GM18870 (cell line): ENCODE data around the gene ZNF423.

ENCODE experiments used
- ATAC-seq: cut with Tn5 transposase; IDR thresholded peaks from one replicate; pipeline ENCODE4 v1.9.1; 2021; ENCODE audit warnings: moderate library complexity; ENCODE audit not compliant: unreplicated experiment

The ZNF423 gene

DNA sequence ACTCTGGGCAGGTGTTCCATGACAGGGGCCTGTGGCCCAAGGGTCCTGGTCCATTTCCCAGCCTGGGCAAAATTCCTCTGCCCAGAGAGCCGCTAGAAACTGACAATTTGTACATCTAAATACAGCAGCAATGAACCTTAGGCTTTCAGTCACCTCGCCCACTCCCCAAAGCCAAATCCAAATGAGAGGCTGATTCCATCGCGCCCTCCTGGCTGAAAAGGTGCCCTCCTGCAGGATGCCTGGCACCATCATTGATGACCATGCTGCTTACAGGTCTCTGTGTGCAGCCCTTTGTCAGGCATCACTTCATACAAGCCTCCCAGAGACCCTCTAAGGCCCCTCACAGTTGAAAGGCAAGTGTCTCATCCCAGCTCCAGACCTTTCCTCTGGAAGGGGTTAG lies 367.6 kb downstream of the ZNF423 start:
- ATAC-seq, result no peak

DNA sequence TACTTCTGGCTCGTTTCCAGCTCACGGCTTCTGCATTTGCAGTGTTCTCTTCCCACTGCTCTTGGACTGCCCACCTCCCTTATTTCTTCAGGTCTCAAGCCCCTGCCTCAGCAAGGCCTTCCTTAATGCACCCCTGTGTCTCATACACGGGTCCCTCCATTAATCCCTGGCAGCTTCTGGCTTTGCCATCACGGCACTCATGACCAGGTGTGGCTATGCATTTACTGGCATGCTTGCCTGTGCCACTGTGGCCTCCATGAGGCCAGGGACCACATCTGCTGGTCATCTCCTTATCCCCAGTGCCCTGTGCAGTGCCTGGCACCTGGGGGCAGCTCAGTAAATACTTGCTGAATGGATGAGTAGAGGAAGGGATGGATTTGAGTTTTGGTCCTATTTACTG lies 368.2 kb downstream of the ZNF423 start:
- ATAC-seq, result no peak

DNA sequence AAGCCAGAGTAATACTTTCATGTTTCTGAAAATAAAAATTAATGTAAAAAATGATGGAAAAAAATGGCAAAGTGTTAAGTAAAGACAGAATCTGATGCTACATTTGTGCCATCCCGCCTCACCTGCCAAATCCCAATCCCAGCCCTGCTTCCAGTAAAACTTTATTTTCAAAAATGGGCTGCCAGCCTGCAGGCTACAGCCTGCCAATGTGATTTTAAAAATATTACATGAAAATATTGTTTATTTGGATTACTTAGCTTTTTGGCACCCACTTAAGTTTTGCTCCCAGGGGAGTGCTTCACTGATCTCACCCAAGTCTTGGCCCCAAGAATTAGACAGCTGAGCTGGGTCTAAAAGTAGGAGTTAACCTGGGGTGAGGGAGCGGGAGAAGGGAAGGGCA lies 369.5 kb downstream of the ZNF423 start:
- ATAC-seq, result no peak

DNA sequence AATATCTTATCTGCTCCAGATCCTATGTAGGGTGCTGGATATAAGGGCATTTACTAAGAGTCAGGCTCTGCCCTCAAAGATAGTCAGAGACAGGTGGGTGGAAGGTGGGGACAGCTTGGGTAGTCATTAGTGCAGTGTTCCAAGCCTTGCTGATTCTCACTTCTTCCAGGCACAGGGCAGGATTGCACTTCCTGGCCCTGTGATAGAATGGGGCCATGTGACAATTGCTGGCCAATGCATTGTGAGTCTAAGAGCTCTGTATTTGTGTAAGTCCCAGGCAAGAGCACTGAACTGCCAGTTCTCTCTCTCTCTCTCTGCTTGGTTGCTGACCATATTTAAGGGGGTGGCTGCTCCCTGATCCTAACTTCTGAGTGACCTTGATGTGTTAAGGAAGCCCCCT lies 370.2 kb downstream of the ZNF423 start:
- ATAC-seq, result no peak

DNA sequence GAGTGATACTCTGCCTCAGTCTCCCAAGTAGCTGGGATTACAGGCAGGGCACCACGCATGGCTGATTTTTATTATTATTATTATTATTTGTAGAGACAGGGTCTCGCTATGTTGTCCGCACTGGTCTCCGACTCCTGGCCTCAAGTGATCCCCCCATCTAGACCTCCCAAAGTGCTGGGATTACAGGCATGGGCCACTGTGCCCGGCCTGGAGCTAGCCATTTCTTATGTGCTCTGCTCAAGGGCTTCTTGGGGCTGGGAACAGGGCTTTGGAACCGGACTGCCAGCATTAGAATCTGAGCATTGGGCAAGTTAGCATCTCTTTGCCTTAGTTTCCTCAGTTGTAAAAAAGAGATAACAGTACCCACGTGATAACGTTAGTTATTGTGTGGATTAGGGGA lies 371.0 kb downstream of the ZNF423 start:
- ATAC-seq, result no peak

DNA sequence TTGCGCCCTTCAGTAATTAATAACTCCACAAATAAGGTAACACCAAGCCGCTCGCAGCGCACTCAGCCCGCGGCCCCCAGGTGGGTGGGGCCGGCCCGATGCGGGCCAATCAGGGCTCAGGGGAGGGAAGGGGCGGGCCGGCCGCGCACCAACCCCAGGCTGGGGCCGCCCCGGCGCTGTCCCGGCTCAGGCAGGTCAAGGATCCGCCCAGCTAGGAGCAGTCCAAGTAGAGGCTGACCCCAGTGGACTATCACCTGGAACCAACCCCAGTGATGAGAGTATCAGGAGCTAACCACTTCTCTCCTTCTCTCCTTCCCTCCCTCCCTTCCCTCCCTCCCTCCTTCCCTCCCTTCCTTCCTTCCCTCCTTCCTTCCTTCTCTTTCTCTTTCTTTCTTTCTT lies 371.5 kb downstream of the ZNF423 start:
- no peak for ATAC-seq

DNA sequence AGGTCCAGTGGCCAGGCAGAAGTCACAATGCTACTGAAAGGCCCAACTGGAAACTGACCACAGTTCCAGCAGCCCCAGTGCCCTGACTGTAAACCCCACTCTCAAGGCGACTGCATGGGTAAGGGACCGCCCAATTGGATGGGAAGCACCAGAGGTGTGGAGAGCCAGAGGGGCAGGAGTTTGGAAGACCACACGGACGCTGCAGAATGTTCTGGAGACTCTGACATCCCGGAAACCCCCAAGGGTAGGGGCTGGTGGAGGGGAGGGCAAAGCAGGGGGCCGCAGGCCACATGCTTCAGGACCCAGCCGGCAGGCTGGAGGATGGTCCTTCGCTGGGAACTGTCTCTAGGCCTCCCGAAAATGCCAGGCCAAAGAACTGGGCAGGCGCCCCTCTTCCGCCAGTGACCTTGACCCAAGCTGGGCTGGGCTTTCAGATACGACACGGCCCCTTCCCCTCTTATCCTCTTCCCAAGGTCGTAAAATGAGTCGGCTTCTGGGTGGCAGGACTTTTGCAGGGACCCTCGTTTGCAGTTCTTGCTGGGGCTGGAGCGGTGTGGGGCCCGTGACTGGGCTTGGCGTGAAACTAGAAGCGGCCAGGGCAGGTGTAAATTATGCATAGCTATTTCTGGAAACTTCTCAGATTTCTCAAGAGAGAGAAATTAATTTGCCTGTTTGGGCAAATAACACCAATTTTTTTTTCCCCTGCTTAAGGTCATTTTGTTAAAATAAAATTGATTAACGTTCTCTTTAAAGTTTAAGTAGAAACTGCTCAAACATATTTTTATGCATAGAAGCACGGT lies 372.1 kb downstream of the ZNF423 start:
- ATAC-seq, result no peak

GRCh38 chr16:49483251-49483650 lies 372.7 kb downstream of the ZNF423 start:
- no peak for ATAC-seq

DNA sequence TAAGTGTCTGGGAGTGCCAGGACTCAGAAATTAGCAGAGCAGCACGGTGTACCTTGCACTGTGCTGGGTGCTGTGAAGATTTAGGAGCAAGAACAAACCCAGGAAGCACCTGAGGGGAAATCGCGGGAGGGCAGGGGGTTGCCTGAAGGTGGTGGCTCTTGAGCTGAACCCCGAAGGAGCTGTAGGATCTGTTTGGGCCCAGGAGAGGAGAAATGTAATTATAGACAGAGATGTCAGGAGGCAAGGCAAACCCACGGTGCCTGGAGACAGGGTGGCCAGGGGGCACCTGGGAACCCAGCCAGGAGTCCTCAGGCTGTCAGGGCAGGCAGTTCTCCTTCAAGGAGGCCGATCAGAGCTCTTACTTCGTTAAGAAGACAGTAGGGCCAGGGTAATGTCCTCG lies 373.2 kb downstream of the ZNF423 start:
- ATAC-seq, result no peak

- ATAC-seq, result no peak
These were observed 377.3 kb downstream of the ZNF423 start for GRCh38 chr16:49478616-49479015.

DNA sequence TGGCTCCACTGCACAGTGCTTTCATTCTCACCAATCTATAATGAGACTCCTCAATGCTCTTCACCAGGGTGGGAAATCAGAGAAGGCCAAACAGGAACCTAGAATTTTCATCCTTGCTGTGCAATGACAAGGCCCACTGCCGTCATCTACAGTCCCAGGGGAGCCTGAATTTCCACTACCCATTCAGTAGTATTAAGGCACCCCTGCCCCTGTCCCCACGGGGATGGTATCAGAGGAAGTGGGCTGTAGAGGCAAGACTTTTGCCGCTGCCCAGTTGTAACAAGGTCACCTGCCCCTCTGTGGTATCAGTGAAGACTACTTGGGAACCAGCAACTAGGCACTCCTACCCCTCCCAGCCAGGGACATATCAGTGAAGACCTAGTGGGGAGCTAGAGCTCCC lies 377.8 kb downstream of the ZNF423 start:
- ATAC-seq, result no peak

- ATAC-seq, result no peak
These were observed 378.5 kb downstream of the ZNF423 start for GRCh38 chr16:49477250-49477895.

DNA sequence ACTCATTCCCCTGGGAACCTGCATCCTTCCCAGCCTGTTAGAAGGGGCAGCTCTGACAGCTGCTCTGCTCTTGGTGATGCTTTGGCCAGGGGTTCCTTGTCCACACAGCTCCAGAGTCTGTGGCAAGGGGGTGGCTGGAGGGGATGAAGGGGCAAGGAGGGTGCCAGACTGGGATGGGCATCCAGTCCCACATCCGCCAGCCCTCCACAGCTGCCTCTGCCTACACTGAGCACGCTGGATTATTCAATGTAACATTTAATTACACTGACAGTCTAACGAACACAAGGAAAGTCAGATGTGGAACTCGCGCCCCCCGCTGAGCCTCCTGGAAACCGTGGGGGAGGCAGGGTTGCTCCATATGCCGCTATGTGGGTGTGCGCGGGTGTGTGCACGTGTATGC lies 381.2 kb downstream of the ZNF423 start:
- no peak for ATAC-seq

GRCh38 chr16:49473773-49474172 lies 382.1 kb downstream of the ZNF423 start:
- no peak for ATAC-seq

- ATAC-seq, result no peak
These were observed 382.8 kb downstream of the ZNF423 start for GRCh38 chr16:49473131-49473530.

DNA sequence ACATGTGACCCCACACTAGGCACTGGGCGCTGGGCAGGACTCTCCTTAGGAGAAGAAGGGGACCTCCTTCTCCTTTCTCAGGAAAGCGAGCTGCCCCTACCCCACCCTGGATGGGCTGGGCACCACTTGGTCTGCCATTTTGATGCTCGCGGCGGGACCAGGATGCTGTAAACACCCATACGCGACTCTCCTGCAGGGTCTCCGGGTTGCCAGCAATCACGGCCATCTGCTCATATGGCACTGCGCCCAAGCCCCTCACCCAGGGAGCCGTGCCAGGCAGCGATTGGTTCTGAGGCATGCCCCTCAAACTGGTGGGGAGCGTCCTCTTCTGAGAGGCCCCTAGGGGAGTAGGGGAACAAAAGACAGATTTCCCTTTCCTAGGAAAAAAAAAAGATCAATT lies 383.3 kb downstream of the ZNF423 start:
- no peak for ATAC-seq

DNA sequence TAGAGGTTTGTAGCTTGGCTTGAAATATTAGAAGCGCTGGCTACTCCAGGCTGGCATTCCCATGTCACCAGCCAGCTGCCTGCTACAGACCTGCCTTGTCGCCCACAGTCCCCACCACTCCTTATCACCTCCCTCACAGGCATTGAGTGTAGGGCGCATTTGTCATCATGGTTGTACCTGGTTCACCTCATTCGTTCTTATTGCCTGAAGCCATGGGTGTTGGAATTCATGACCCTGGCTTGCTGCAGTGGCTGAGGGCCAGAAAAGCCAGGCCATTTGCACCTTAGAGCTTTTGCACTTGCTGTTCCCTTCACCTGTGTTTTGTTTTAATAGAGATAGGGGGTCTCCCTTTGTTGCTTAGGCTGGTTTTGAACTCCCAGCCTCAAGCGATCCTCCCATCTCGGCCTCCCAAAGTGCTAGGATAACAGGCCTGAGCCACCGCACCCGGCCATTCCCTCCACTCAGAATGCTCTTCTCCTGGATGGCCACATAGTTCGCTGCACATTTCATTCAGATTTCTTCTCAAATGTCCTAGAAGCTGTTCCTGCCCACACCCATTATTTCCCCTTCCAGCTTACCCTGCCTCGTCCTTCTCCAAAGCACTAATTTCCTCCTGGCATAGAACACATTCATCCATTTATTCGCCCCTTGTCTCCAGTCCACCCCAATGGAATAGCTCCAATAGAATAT lies 384.7 kb downstream of the ZNF423 start:
- ATAC-seq, result no peak

DNA sequence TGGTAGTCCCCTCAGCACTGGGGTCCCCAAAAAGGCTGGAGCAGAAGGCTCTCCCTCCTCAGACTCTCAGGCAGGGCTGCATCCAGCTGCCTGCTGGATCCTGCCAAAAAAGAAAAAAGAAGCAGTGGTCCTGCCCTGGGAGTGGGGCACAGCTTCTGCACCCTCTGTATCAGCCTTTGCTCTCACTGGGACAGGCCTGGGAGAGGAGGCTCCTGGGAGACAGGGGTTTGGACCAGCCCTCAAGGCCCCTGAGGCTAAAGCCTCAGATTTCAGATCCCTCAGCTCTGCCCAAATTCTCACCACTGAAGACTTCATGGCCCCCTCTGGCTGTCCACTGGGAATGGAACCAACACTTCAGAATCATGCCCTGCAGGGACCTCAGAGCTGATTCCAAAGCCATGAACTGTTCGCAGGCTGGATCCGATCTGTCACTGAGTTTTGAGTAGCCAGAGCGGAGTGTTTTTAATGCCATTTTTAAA lies 385.4 kb downstream of the ZNF423 start:
- no peak for ATAC-seq

- ATAC-seq, result no peak
These were observed 385.9 kb downstream of the ZNF423 start for GRCh38 chr16:49469930-49470451.

DNA sequence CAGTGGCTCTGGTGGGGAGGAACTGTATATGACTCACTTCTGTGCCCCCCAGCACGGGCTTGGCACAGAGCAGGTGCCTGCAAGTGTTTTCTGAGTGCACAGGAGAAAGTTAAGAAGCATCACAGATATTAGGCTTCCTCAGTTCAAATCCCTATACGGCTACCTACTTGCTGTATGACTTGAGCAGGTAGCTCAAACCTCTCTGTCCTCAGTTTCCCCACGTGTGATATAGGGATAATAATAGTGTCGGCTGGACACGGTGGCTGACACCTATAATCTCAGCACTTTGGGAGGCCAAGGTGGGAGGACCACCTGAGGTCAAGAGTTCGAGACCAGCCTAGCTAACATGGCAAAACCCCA lies 386.6 kb downstream of the ZNF423 start:
- ATAC-seq, result no peak

GRCh38 chr16:49468611-49469310 lies 387.2 kb downstream of the ZNF423 start:
- no peak for ATAC-seq
